Nephron progenitor cell (in vitro differentiated cells): ENCODE measurements around the gene ZNF143.
A peak's percentile ranks its signal among the peaks of the same experiment; 100 is the strongest.

ENCODE experiments used
- DNase-seq: peaks from one replicate; pipeline ENCODE4 v3.0.0; 2021
- H3K27ac Mint-ChIP-seq: 2 replicates; pipeline ENCODE4 v1.8.0; 2021; ENCODE audit warnings: mild to moderate bottlenecking, moderate library complexity, mixed read lengths
- H3K27me3 Mint-ChIP-seq: 2 replicates; pipeline ENCODE4 v1.8.0; 2021; ENCODE audit warnings: mild to moderate bottlenecking, low read depth, mixed read lengths; ENCODE audit not compliant: poor library complexity
- H3K36me3 Mint-ChIP-seq: 2 replicates; pipeline ENCODE4 v1.8.0; 2021; ENCODE audit warnings: low read depth, mixed read lengths
- H3K4me1 Mint-ChIP-seq: 2 replicates; pipeline ENCODE4 v1.8.0; 2021; ENCODE audit warnings: mixed read lengths
- H3K4me3 Mint-ChIP-seq: 2 replicates; pipeline ENCODE4 v1.8.0; 2021; ENCODE audit warnings: mild to moderate bottlenecking, moderate library complexity, mixed read lengths
- H3K9me3 Mint-ChIP-seq: 2 replicates; pipeline ENCODE4 v1.8.0; 2021; ENCODE audit warnings: mild to moderate bottlenecking, moderate library complexity, mixed read lengths
- CTCF ChIP-seq: fragments of 200-600 bp; sonication (generic); IDR thresholded peaks from 2 replicates; pipeline ENCODE4 v1.5.0; 2021; ENCODE audit warnings: antibody characterized with exemption

Gene ZNF143

GRCh38 chr11:9571763-9572115, 110.9 kb downstream of the ZNF143 start:
- peaks cover 73% of the 10 kb centered on the region for H3K4me1 Mint-ChIP-seq
- peaks cover 9% of the 10 kb centered on the region for H3K36me3 Mint-ChIP-seq
- no peak for TF ChIP-seq CTCF
- H3K9me3 Mint-ChIP-seq = no peaks in the 10 kb centered on the region
- peaks cover 3% of the 10 kb centered on the region for H3K27me3 Mint-ChIP-seq
- peak overlapping the region; percentile 82 for H3K4me3 Mint-ChIP-seq
- no peak for DNase-seq
- peak overlapping the region; percentile 95 for H3K27ac Mint-ChIP-seq

- Mint-ChIP-seq H3K4me1 (peaks cover 78% of the 10 kb centered on the region), H3K36me3 (peaks cover 20% of the 10 kb centered on the region), H3K4me3 (peak within 1 kb of the TSS; percentile 93), H3K27ac (peak within 1 kb of the TSS; percentile 97), H3K9me3 (no peaks in the 10 kb centered on the region), H3K27me3 (peaks cover 3% of the 10 kb centered on the region)
- peak; percentile 97 for DNase-seq
- no peak for TF ChIP-seq CTCF
Measured at GRCh38 chr11:9573052-9573774, 112.4 kb downstream of the ZNF143 start, which contains the start of gene WEE1. Gene WEE1 (plus strand): TSS chr11:9573670. CDS start chr11:9573934, 264 bp downstream.

- DNase-seq = peak; percentile 58
- Mint-ChIP-seq H3K9me3 (no peaks in the 10 kb centered on the region), H3K27me3 (peaks cover 3% of the 10 kb centered on the region), H3K4me1 (peaks cover 77% of the 10 kb centered on the region), H3K27ac (peak overlapping the region; percentile 97), H3K4me3 (peak overlapping the region; percentile 93), H3K36me3 (peaks cover 27% of the 10 kb centered on the region)
- TF ChIP-seq CTCF = no peak
Measured at GRCh38 chr11:9573775-9574621, 113.2 kb downstream of the ZNF143 start.

DNA sequence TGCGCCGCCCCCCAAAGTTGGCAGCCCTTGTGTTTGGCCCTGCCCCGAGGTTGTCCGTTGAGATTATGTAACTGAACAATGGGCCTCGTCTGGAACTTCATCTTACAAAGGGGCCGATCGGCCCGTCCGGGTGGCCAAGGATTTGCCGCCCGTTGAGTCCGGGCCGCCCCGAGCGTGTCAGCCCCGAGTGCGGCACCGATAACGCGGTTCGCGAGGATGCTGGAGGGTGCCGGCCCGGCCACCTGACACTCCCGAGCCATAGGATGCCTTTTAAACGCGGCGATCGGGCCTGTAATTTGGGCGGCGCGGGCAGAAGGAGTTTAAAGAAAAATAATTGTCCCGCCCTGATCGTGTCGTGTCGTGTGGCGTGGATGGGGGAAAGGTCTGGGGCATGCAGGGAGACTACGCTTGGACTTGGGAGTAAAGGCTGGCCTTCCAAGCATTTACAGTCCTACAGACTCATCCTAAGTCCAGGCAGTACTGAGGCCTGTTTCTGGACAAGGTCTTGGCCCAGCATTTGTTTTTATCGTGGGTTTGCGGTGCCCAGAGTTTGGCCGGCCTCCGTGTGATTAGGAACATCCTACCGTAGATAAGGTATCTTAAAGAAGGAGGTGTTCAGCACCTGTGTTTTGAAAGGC, 113.9 kb downstream of the ZNF143 start:
- H3K4me3 Mint-ChIP-seq = peak overlapping the region; percentile 93
- peak overlapping the region; percentile 97 for H3K27ac Mint-ChIP-seq
- peaks cover 76% of the 10 kb centered on the region for H3K4me1 Mint-ChIP-seq
- H3K27me3 Mint-ChIP-seq = peaks cover 3% of the 10 kb centered on the region
- peaks cover 34% of the 10 kb centered on the region for H3K36me3 Mint-ChIP-seq
- no peak for TF ChIP-seq CTCF
- DNase-seq = peak; percentile 42
- no peaks in the 10 kb centered on the region for H3K9me3 Mint-ChIP-seq

GRCh38 chr11:9575260-9576240, 114.7 kb downstream of the ZNF143 start:
- peak overlapping the region; percentile 97 for H3K27ac Mint-ChIP-seq
- H3K4me3 Mint-ChIP-seq = peak overlapping the region; percentile 93
- no peaks in the 10 kb centered on the region for H3K9me3 Mint-ChIP-seq
- peaks cover 3% of the 10 kb centered on the region for H3K27me3 Mint-ChIP-seq
- peak; percentile 48 for DNase-seq
- TF ChIP-seq CTCF = no peak
- H3K36me3 Mint-ChIP-seq = peaks cover 39% of the 10 kb centered on the region
- peaks cover 69% of the 10 kb centered on the region for H3K4me1 Mint-ChIP-seq
